Effector memory CD4-positive, alpha-beta T cell (primary cell): ENCODE data around the gene KIF13A.
"Not testable (repeated sequence)": the region's sequence is repeated elsewhere in the genome, so short reads cannot be mapped to it uniquely, and the experiment has no call there.

Experiments
- DNase-seq, 3 donors: peaks; one replicate each; pipeline ENCODE4 v3.0.0-alpha.2; 2020
- H3K27ac ChIP-seq: 2 replicates; pipeline ENCODE4 v1.7.0; 2013; ENCODE audit warnings: mild to moderate bottlenecking, low read length, moderate library complexity; ENCODE audit not compliant: insufficient read depth, poor library complexity, severe bottlenecking
- H3K27me3 ChIP-seq: replicated peaks from 2 replicates; pipeline ENCODE4 v1.7.0; 2013; ENCODE audit warnings: mild to moderate bottlenecking, low read length; ENCODE audit not compliant: insufficient read depth, control insufficient read depth, poor library complexity, severe bottlenecking
- H3K36me3 ChIP-seq: 2 replicates; pipeline ENCODE4 v1.7.0; 2013; ENCODE audit warnings: mild to moderate bottlenecking, low read length, moderate library complexity; ENCODE audit not compliant: control insufficient read depth, insufficient read depth
- H3K4me1 ChIP-seq: 2 replicates; pipeline ENCODE4 v1.7.0; 2013; ENCODE audit warnings: low read length, mild to moderate bottlenecking; ENCODE audit not compliant: control insufficient read depth, insufficient read depth, poor library complexity, severe bottlenecking
- H3K4me3 ChIP-seq: 2 replicates; pipeline ENCODE4 v1.7.0; 2013; ENCODE audit warnings: low read length, low read depth, mild to moderate bottlenecking; ENCODE audit not compliant: insufficient read depth, poor library complexity, severe bottlenecking
- H3K9me3 ChIP-seq: 2 replicates; pipeline ENCODE4 v1.7.0; 2013; ENCODE audit warnings: mild to moderate bottlenecking, low read length, moderate library complexity; ENCODE audit not compliant: control insufficient read depth

KIF13A gene

GRCh38 chr6:17853533-17853932, 133.9 kb downstream of the KIF13A start:
- Histone ChIP-seq H3K9me3 (no peaks in the 10 kb centered on the region), H3K4me1 (no peaks in the 10 kb centered on the region), H3K27ac (no peak overlapping the region), H3K27me3 (no peaks in the 10 kb centered on the region), H3K4me3 (no peak overlapping the region), H3K36me3 (no peaks in the 10 kb centered on the region)
- DNase-seq, result no peak

GRCh38 chr6:17851720-17852161, 135.7 kb downstream of the KIF13A start:
- Histone ChIP-seq H3K4me1 (no peaks in the 10 kb centered on the region), H3K9me3 (no peaks in the 10 kb centered on the region), H3K27ac (no peak overlapping the region), H3K36me3 (no peaks in the 10 kb centered on the region), H3K27me3 (no peaks in the 10 kb centered on the region), H3K4me3 (no peak overlapping the region)
- DNase-seq, result no peak

- Histone ChIP-seq H3K27me3 (no peaks in the 10 kb centered on the region), H3K36me3 (no peaks in the 10 kb centered on the region), H3K27ac (no peak overlapping the region), H3K4me3 (no peak overlapping the region), H3K9me3 (no peaks in the 10 kb centered on the region), H3K4me1 (no peaks in the 10 kb centered on the region)
- no peak for DNase-seq
Observed at GRCh38 chr6:17851001-17851719, 136.3 kb downstream of the KIF13A start.

- Histone ChIP-seq H3K36me3 (no peaks in the 10 kb centered on the region), H3K4me1 (no peaks in the 10 kb centered on the region), H3K4me3 (no peak overlapping the region), H3K27me3 (no peaks in the 10 kb centered on the region), H3K9me3 (no peaks in the 10 kb centered on the region), H3K27ac (no peak overlapping the region)
- DNase-seq, result no peak
Observed at GRCh38 chr6:17850281-17850680, 137.2 kb downstream of the KIF13A start.

- no peaks in the 10 kb centered on the region for H3K4me1 ChIP-seq
- H3K27ac ChIP-seq, result no peak overlapping the region
- no peaks in the 10 kb centered on the region for H3K36me3 ChIP-seq
- no peak overlapping the region for H3K4me3 ChIP-seq
- no peak for DNase-seq
- H3K27me3 ChIP-seq, result no peaks in the 10 kb centered on the region
- no peaks in the 10 kb centered on the region for H3K9me3 ChIP-seq
Observed at GRCh38 chr6:17847203-17847760, 140.2 kb downstream of the KIF13A start.

- Histone ChIP-seq H3K9me3 (no peaks in the 10 kb centered on the region), H3K27me3 (no peaks in the 10 kb centered on the region), H3K36me3 (no peaks in the 10 kb centered on the region), H3K4me3 (no peak overlapping the region), H3K4me1 (no peaks in the 10 kb centered on the region), H3K27ac (no peak overlapping the region)
- DNase-seq, result no peak
Observed at GRCh38 chr6:17846762-17847161, 140.7 kb downstream of the KIF13A start.

- Histone ChIP-seq H3K36me3 (no peaks in the 10 kb centered on the region), H3K27ac (no peak overlapping the region), H3K9me3 (no peaks in the 10 kb centered on the region), H3K4me1 (no peaks in the 10 kb centered on the region), H3K4me3 (no peak overlapping the region), H3K27me3 (no peaks in the 10 kb centered on the region)
- DNase-seq, result no peak
Observed at GRCh38 chr6:17845598-17845997, 141.8 kb downstream of the KIF13A start.

GRCh38 chr6:17844967-17845366, 142.5 kb downstream of the KIF13A start:
- not testable (repeated sequence) for H3K36me3 ChIP-seq, H3K9me3 ChIP-seq, H3K4me3 ChIP-seq, H3K4me1 ChIP-seq, DNase-seq, H3K27me3 ChIP-seq, H3K27ac ChIP-seq

- Histone ChIP-seq H3K4me1 (no peaks in the 10 kb centered on the region), H3K36me3 (no peaks in the 10 kb centered on the region), H3K27me3 (no peaks in the 10 kb centered on the region), H3K27ac (no peak overlapping the region), H3K9me3 (no peaks in the 10 kb centered on the region), H3K4me3 (no peak overlapping the region)
- no peak for DNase-seq
Observed at GRCh38 chr6:17842934-17843821, 144.3 kb downstream of the KIF13A start.
